Body of pancreas (tissue), 4 donors: Measurements from ENCODE around the gene CACNA1E.

Source experiments
- CTCF ChIP-seq, 7 experiments: fragments of 450-650 bp in 4 of 7; fragments of 200-600 bp in 3 of 7; sonication (generic) in 3 of 7; IDR thresholded peaks; one replicate each; pipeline ENCODE4 v1.5.1; 2016 to 2019; ENCODE audit warnings: antibody characterized with exemption in 7 of 7
- POLR2A ChIP-seq, 3 donors: fragments of 450-650 bp; IDR thresholded peaks; one replicate each; pipeline ENCODE4 v1.6.1; 2016; ENCODE audit warnings: antibody characterized with exemption in 3 of 3, mild to moderate bottlenecking in 2 of 3

GRCh38 chr1:181794332-181794731 lies 311.0 kb downstream of the CACNA1E start:
- TF ChIP-seq CTCF (IDR thresholded peaks at IDR 0.05) (no peak), POLR2A (IDR thresholded peaks at IDR 0.05) (no peak)
